Esophagus squamous epithelium (tissue), 5 donors: Measurements from ENCODE around the gene ST6GALNAC1. TPM values are rescaled to one million over a fixed set of nuclear protein-coding genes. Genes with fewer than 3 reads are reported as not detected.

Source experiments
- DNase-seq: peaks from one replicate; lab custom pipeline; 2025; lab: John Stamatoyannopoulos, UW
- H3K27ac ChIP-seq, 4 donors: fragments of 200-600 bp; sonication (generic); one replicate each; pipeline ENCODE4 v1.5.1; 2016 to 2019; ENCODE audit warnings: mild to moderate bottlenecking in 1 of 4
- H3K27me3 ChIP-seq, 4 donors: fragments of 200-600 bp; sonication (generic); 1 replicate in 3 of 4; 2 replicates in 1 of 4; pipeline versions ENCODE4 v1.5.1 to v1.6.0; 2017 to 2021; ENCODE audit warnings: antibody characterized with exemption in 1 of 4
- H3K36me3 ChIP-seq, 3 donors: fragments of 200-600 bp; sonication (generic); one replicate each; pipeline ENCODE4 v1.5.1; 2016 to 2019
- H3K4me1 ChIP-seq, 3 donors: fragments of 200-600 bp; sonication (generic); one replicate each; pipeline ENCODE4 v1.5.1; 2017 to 2019
- H3K4me3 ChIP-seq, 4 donors: fragments of 200-600 bp; sonication (generic); 1 replicate in 3 of 4; 2 replicates in 1 of 4; pipeline ENCODE4 v1.5.1; 2016 to 2019; ENCODE audit warnings: mild to moderate bottlenecking in 2 of 4, moderate library complexity in 1 of 4
- H3K9me3 ChIP-seq, 3 donors: fragments of 200-600 bp; sonication (generic); one replicate each; pipeline ENCODE4 v1.5.1; 2016 to 2019
- POLR2A ChIP-seq, 4 donors: fragments of 450-650 bp; IDR thresholded peaks; one replicate each; pipeline ENCODE4 v1.6.1; 2017; ENCODE audit warnings: antibody characterized with exemption in 4 of 4, mild to moderate bottlenecking in 4 of 4, moderate library complexity in 3 of 4
- WGBS, 2 donors: methylation state at CpG; one replicate each; pipeline ENCODE4 v1.1.5; 2018; 5-methylcytosine and 5-hydroxymethylcytosine counted together
- intact Hi-C: fragments of 100-400 bp; cut with DNase I; formaldehyde crosslinking; loops from one replicate; pipeline ENCODE4 v1.15.0; 2022
- total RNA-seq, 4 donors: library from RNA; depleted of rRNA; stranded (reverse); fragments of >200 nt; gene quantifications; one replicate each; pipeline ENCODE4 v1.1.0, GENCODE V29; 2016
- TF ChIP-seq, protein P1 (sequence below), 6 experiments: fragments of 450-650 bp in 4 of 6; fragments of 200-600 bp in 2 of 6; sonication (generic) in 2 of 6; IDR thresholded peaks; one replicate each; pipeline ENCODE4 v1.5.1; 2016 to 2019; ENCODE audit warnings: antibody characterized with exemption in 6 of 6, mild to moderate bottlenecking in 4 of 6, moderate library complexity in 4 of 6
- donor health status: DM: yes; HTN: yes; CAD: no.

The ST6GALNAC1 gene
- total RNA-seq, 4 donors from 2014 or later: 10.6 to 63.3 (median 32.7) TPM

DNA sequence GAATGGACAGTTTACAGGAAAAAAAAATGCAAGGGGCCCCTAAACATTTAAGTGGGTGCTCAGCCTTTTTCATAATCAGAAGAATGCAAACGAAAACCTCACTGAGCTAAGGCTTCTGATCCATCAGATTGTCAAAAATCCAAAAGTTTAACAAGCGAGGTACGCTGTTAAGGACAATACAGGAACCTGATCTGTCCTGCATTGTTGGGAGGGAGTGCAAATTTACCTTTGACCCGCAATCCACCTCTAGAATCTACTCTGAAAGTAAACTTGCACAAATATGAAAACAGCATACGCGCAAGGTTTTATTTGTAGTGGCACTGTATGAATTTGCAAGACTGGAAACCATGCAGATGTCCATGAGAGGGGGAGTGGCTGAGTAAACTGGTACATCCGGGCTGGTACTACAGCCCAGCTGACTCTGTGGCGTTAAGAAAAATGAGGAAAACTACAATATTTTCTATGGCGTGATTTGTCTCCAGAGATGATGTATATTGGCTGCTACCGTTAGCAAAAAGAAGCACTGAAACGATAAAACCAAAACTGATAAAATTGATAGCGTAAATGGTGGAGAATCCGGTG lies 28.8 kb upstream of the ST6GALNAC1 start:
- H3K4me3 ChIP-seq: peak overlapping the region; percentile 40 to 74 (median 70)
- no peaks in the 10 kb centered on the region for H3K9me3 ChIP-seq
- no peaks in the 10 kb centered on the region for H3K27me3 ChIP-seq
- WGBS, 2 donors: 38 to 44% methylated on average over 13 of the region's 13 CpGs
- H3K27ac ChIP-seq: peak overlapping the region; percentile 95 to 98 (median 96)
- DNase-seq: no peak
- intact Hi-C loops: no loop called here
- H3K4me1 ChIP-seq: peaks cover 6 to 54% (median 33%) of the 10 kb centered on the region in 3 donors
- no peaks in the 10 kb centered on the region for H3K36me3 ChIP-seq
- TF ChIP-seq, protein P1, sequence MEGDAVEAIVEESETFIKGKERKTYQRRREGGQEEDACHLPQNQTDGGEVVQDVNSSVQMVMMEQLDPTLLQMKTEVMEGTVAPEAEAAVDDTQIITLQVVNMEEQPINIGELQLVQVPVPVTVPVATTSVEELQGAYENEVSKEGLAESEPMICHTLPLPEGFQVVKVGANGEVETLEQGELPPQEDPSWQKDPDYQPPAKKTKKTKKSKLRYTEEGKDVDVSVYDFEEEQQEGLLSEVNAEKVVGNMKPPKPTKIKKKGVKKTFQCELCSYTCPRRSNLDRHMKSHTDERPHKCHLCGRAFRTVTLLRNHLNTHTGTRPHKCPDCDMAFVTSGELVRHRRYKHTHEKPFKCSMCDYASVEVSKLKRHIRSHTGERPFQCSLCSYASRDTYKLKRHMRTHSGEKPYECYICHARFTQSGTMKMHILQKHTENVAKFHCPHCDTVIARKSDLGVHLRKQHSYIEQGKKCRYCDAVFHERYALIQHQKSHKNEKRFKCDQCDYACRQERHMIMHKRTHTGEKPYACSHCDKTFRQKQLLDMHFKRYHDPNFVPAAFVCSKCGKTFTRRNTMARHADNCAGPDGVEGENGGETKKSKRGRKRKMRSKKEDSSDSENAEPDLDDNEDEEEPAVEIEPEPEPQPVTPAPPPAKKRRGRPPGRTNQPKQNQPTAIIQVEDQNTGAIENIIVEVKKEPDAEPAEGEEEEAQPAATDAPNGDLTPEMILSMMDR (IDR thresholded peaks at IDR 0.05): no peak
- no peak for TF ChIP-seq POLR2A (IDR thresholded peaks at IDR 0.05)

DNA sequence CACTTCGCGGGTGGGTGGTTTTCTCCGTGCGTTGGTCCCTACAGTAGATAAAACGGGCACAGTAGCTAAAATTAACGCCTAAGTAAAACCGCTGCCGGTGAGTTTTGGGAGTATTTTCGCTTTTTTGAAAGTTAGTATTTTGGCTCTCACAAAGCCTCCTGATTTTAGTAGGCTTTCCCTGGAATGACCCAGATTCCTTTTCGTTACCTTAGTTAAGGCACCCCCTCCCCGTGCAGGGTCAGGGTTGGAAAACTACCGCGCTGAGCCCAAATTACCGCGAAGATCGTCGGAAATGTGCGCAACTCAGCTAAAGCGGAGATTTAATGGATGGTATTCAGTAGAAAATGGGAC lies 28.3 kb upstream of the ST6GALNAC1 start:
- TF ChIP-seq, protein P1 (IDR thresholded peaks at IDR 0.05): peak in 3 of 6 experiments; percentile 21 to 28 (median 23)
- peak in 3 of 4 donors; percentile 21 to 77 (median 76) for TF ChIP-seq POLR2A (IDR thresholded peaks at IDR 0.05)
- H3K27me3 ChIP-seq: no peaks in the 10 kb centered on the region
- intact Hi-C loops: no loop called here
- peaks cover 7 to 59% (median 36%) of the 10 kb centered on the region in 3 donors for H3K4me1 ChIP-seq
- H3K4me3 ChIP-seq: peak overlapping the region; percentile 40 to 74 (median 70)
- H3K27ac ChIP-seq: peak overlapping the region; percentile 95 to 98 (median 96)
- no peaks in the 10 kb centered on the region for H3K9me3 ChIP-seq
- DNase-seq: no peak
- 0 to 1% methylated on average over 18 to 19 of the region's 19 CpGs for WGBS, 2 donors
- no peaks in the 10 kb centered on the region for H3K36me3 ChIP-seq

GRCh38 chr17:76671123-76671911 lies 27.8 kb upstream of the ST6GALNAC1 start:
- peak; percentile 99 for DNase-seq
- Histone ChIP-seq H3K9me3 (no peaks in the 10 kb centered on the region), H3K4me3 (peak overlapping the region; percentile 40 to 74 (median 70)), H3K4me1 (peaks cover 7 to 65% (median 36%) of the 10 kb centered on the region in 3 donors), H3K27me3 (no peaks in the 10 kb centered on the region), H3K27ac (peak overlapping the region; percentile 95 to 98 (median 96)), H3K36me3 (no peaks in the 10 kb centered on the region)
- TF ChIP-seq, protein P1 (IDR thresholded peaks at IDR 0.05): peak in 1 of 6 experiments; percentile 7
- TF ChIP-seq POLR2A (IDR thresholded peaks at IDR 0.05): peak in 1 of 4 donors; percentile 27
- intact Hi-C loops: no loop called here
- 11 to 58% methylated on average over 8 to 31 of the region's 32 CpGs for WGBS, 2 donors

- 24 to 41% methylated on average over 7 to 9 of the region's 9 CpGs for WGBS, 2 donors
- Histone ChIP-seq H3K4me1 (peaks cover 7 to 67% (median 36%) of the 10 kb centered on the region in 3 donors), H3K27me3 (no peaks in the 10 kb centered on the region), H3K4me3 (peak overlapping the region in 3 of 4 donors; percentile 68 to 74 (median 72)), H3K36me3 (no peaks in the 10 kb centered on the region), H3K9me3 (no peaks in the 10 kb centered on the region), H3K27ac (peak overlapping the region; percentile 95 to 98 (median 96))
- DNase-seq: no peak
- TF ChIP-seq POLR2A (IDR thresholded peaks at IDR 0.05): no peak
- TF ChIP-seq, protein P1 (IDR thresholded peaks at IDR 0.05): no peak
- intact Hi-C loops: no loop called here
Measured at GRCh38 chr17:76670718-76671122, 27.2 kb upstream of the ST6GALNAC1 start.
